K562 (cell line): ENCODE results near the gene HPN. TPM values are rescaled to one million over a fixed set of nuclear protein-coding genes. Genes with fewer than 3 reads are reported as not detected.

Source experiments
- BRF1 ChIP-seq: IDR thresholded peaks from 3 replicates; pipeline ENCODE4 v1.6.1; 2011; ENCODE audit warnings: borderline replicate concordance, mild to moderate bottlenecking; ENCODE audit not compliant: insufficient read length; ENCODE audit errors: extremely low read depth
- CREBBP ChIP-seq: IDR thresholded peaks from one replicate; pipeline ENCODE4 v1.6.1; 2012; ENCODE audit warnings: low read depth, mild to moderate bottlenecking, control low read depth, inconsistent platforms, low read length
- ELF1 ChIP-seq: fragments of 200-800 bp; sonication (Bioruptor generic); IDR thresholded peaks from 2 replicates; pipeline ENCODE4 v1.6.1; 2016; ENCODE audit warnings: missing genetic modification characterization, missing compliant biosample characterization
- ILK ChIP-seq: fragments of 450-650 bp; IDR thresholded peaks from 2 replicates; pipeline ENCODE4 v1.6.1; 2016; ENCODE audit warnings: missing genetic modification characterization, low read depth, mild to moderate bottlenecking, missing compliant biosample characterization, moderate library complexity, borderline replicate concordance
- NFIX ChIP-seq: fragments of 250-450 bp; sonication (Bioruptor Pico); IDR thresholded peaks from 2 replicates; pipeline ENCODE4 v1.4.0; 2020; ENCODE audit warnings: low read depth, mild to moderate bottlenecking, moderate library complexity
- PRPF4 ChIP-seq: fragments of 200-400 bp; formaldehyde crosslinking; IDR thresholded peaks from one replicate; pipeline ENCODE4 v1.6.1; 2017; ENCODE audit warnings: low read length, low read depth, mild to moderate bottlenecking; ENCODE audit not compliant: insufficient read depth, poor library complexity, severe bottlenecking
- SNIP1 ChIP-seq: fragments of 450-650 bp; IDR thresholded peaks from 2 replicates; pipeline ENCODE4 v1.7.1; 2017; ENCODE audit warnings: low read depth, mild to moderate bottlenecking
- TGIF2 ChIP-seq: sonication (generic); formaldehyde crosslinking; IDR thresholded peaks from 2 replicates; pipeline ENCODE4 v1.8.1; 2022; ENCODE audit warnings: mild to moderate bottlenecking, missing genetic modification reagents, moderate library complexity
- ZNF584 ChIP-seq: fragments of 200-800 bp; sonication (Bioruptor generic); IDR thresholded peaks from 2 replicates; pipeline ENCODE4 v1.6.1; 2016; ENCODE audit warnings: low read depth, mild to moderate bottlenecking, missing genetic modification characterization, missing compliant biosample characterization
- ZNF785 ChIP-seq: fragments of 250-450 bp; sonication (Bioruptor Pico); IDR thresholded peaks from 2 replicates; pipeline ENCODE4 v1.4.0; 2020; ENCODE audit warnings: mild to moderate bottlenecking
- polyA plus RNA-seq, 8 experiments: library from polyadenylated mRNA; depleted of rRNA in 4 of 8; stranded (reverse) in 5 of 8; unstranded in 3 of 8; fragments of >200 nt; fragmentation: Nextera tagmentation in 2 of 8; fragmentation: Illumina TruSeq in 1 of 8; extraction: Ambion mirVana in 2 of 8; extraction: Trizol in 1 of 8; gene quantifications; 2 replicates each; pipeline versions ENCODE4 v1.2.1 to v1.2.3, GENCODE V29; 2011 to 2014; ENCODE audit warnings: inconsistent platforms in 1 of 8, missing spikeins in 1 of 8
- total RNA-seq, 7 experiments: library from RNA; depleted of rRNA in 6 of 7; stranded (reverse); fragments of >200 nt in 6 of 7; fragmentation: Illumina TruSeq in 2 of 7; extraction: Trizol in 2 of 7; gene quantifications; 2 replicates each; pipeline versions ENCODE4 v1.2.1 to v1.2.3, GENCODE V29; 2011 to 2021; ENCODE audit warnings: low replicate concordance in 1 of 7
- TF ChIP-seq, protein P1 (sequence below), 2 experiments: IDR thresholded peaks; 2 replicates each; pipeline ENCODE4 v1.6.1; 2011; ENCODE audit warnings: borderline replicate concordance in 1 of 2, control low read depth in 1 of 2, low read depth in 1 of 2, low read length in 1 of 2, mild to moderate bottlenecking in 1 of 2, mixed read lengths in 1 of 2, moderate library complexity in 1 of 2; ENCODE audit not compliant: insufficient read depth in 1 of 2, insufficient read length in 1 of 2, poor library complexity in 1 of 2, severe bottlenecking in 1 of 2; ENCODE audit errors: extremely low read depth in 1 of 2
- TF ChIP-seq, protein P2 (sequence below): fragments of 250-450 bp; sonication (Bioruptor Pico); IDR thresholded peaks from 2 replicates; pipeline ENCODE4 v1.5.0; 2021
- TF ChIP-seq, protein P3 (sequence below): fragments of 200-800 bp; sonication (Bioruptor generic); IDR thresholded peaks from 2 replicates; pipeline ENCODE4 v1.6.1; 2017; ENCODE audit warnings: missing genetic modification characterization, missing compliant biosample characterization
- TF ChIP-seq, protein P4 (sequence below): fragments of 250-450 bp; sonication (Bioruptor Pico); IDR thresholded peaks from 2 replicates; pipeline ENCODE4 v1.5.1; 2021; ENCODE audit warnings: mild to moderate bottlenecking
- TF ChIP-seq, protein P5 (sequence below): sonication (generic); formaldehyde crosslinking; IDR thresholded peaks from 2 replicates; pipeline ENCODE4 v1.8.1; 2022; ENCODE audit warnings: missing genetic modification reagents
- TF ChIP-seq, protein P6 (sequence below): sonication (generic); formaldehyde crosslinking; IDR thresholded peaks from 2 replicates; pipeline ENCODE4 v1.5.0; 2020; ENCODE audit warnings: missing genetic modification reagents

The HPN gene
- total and polyA plus RNA-seq, 9 of the 15 experiments (the other 6 are each of a cell fraction or from before 2014, with no cell fraction given), result 0.10 to 0.20 TPM; not detected in 7

DNA sequence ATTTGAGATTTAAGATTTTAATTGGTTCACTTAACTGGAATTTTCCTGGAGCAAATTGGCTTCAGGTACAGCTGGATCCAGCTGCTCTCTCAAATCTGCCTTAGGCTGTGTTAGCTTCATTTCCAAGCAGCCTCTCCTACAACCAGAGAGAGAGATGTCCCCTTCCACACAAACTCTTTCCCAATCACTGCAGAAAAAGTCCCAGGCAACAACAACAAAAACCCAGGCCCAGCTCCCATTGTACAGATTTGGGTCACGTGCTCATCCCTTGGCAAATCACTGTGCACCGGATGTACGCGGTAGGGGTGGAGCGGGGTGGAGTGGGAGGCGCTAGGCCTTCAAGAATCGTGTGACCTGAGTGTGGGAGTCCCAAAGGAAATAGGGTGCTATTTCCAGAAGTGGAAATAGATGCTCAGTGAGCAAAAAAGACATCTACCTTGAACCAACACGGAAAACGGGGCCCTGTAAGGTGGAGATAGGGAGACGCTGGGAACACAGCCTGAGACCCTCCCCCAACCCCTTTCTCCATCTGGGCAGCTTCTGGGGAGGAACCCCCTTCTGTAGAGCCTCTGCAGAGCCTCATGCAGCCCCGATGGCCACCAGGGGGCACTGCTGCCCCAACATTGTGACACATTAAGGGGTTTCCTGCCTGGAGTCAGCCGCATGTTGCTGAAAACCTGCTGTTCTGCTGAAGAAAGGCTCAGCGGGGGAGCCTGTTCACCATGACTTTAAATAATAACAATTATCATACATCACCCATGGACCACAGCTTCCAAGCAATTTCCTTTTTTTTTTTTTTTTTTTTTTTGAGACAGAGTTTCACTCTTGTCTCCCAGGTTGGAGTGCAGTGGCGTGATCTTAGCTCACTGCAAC is 25.4 kb downstream of the HPN start (continued):
- TF ChIP-seq, protein P1, sequence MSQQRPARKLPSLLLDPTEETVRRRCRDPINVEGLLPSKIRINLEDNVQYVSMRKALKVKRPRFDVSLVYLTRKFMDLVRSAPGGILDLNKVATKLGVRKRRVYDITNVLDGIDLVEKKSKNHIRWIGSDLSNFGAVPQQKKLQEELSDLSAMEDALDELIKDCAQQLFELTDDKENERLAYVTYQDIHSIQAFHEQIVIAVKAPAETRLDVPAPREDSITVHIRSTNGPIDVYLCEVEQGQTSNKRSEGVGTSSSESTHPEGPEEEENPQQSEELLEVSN (IDR thresholded peaks at IDR 0.05; ENCODE audit: borderline replicate concordance in 1 of 2, extremely low read depth in 1 of 2, insufficient read depth in 1 of 2, insufficient read length in 1 of 2, low read depth in 1 of 2, low read length in 1 of 2, poor library complexity in 1 of 2, severe bottlenecking in 1 of 2), result peak in 1 of 2 experiments; percentile 33
- TF ChIP-seq CREBBP (no peak), SNIP1 (no peak), ZNF785 (CRISPR knock-in tag) (no peak), NFIX (no peak), TGIF2 (CRISPR knock-in tag) (no peak), BRF1 (no peak), ZNF584 (CRISPR knock-in tag) (no peak), ILK (no peak), ELF1 (tag) (no peak), PRPF4 (no peak)
- TF ChIP-seq, protein P2, sequence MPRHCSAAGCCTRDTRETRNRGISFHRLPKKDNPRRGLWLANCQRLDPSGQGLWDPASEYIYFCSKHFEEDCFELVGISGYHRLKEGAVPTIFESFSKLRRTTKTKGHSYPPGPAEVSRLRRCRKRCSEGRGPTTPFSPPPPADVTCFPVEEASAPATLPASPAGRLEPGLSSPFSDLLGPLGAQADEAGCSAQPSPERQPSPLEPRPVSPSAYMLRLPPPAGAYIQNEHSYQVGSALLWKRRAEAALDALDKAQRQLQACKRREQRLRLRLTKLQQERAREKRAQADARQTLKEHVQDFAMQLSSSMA (CRISPR knock-in tag), result no peak
- TF ChIP-seq, protein P3, sequence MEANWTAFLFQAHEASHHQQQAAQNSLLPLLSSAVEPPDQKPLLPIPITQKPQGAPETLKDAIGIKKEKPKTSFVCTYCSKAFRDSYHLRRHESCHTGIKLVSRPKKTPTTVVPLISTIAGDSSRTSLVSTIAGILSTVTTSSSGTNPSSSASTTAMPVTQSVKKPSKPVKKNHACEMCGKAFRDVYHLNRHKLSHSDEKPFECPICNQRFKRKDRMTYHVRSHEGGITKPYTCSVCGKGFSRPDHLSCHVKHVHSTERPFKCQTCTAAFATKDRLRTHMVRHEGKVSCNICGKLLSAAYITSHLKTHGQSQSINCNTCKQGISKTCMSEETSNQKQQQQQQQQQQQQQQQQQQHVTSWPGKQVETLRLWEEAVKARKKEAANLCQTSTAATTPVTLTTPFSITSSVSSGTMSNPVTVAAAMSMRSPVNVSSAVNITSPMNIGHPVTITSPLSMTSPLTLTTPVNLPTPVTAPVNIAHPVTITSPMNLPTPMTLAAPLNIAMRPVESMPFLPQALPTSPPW (CRISPR knock-in tag), result peak; percentile 53
- TF ChIP-seq, protein P4, sequence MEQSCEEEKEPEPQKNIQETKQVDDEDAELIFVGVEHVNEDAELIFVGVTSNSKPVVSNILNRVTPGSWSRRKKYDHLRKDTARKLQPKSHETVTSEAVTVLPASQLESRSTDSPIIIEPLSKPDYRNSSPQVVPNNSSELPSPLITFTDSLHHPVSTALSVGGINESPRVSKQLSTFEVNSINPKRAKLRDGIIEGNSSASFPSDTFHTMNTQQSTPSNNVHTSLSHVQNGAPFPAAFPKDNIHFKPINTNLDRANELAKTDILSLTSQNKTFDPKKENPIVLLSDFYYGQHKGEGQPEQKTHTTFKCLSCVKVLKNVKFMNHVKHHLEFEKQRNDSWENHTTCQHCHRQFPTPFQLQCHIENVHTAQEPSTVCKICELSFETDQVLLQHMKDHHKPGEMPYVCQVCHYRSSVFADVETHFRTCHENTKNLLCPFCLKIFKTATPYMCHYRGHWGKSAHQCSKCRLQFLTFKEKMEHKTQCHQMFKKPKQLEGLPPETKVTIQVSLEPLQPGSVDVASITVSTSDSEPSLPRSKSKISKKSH (CRISPR knock-in tag), result no peak
- TF ChIP-seq, protein P5, sequence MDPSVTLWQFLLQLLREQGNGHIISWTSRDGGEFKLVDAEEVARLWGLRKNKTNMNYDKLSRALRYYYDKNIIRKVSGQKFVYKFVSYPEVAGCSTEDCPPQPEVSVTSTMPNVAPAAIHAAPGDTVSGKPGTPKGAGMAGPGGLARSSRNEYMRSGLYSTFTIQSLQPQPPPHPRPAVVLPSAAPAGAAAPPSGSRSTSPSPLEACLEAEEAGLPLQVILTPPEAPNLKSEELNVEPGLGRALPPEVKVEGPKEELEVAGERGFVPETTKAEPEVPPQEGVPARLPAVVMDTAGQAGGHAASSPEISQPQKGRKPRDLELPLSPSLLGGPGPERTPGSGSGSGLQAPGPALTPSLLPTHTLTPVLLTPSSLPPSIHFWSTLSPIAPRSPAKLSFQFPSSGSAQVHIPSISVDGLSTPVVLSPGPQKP (CRISPR knock-in tag), result no peak
- TF ChIP-seq, protein P6, sequence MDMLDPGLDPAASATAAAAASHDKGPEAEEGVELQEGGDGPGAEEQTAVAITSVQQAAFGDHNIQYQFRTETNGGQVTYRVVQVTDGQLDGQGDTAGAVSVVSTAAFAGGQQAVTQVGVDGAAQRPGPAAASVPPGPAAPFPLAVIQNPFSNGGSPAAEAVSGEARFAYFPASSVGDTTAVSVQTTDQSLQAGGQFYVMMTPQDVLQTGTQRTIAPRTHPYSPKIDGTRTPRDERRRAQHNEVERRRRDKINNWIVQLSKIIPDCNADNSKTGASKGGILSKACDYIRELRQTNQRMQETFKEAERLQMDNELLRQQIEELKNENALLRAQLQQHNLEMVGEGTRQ, result peak; percentile 91
